Measurements from ENCODE around the gene LYPD1. TPM values are rescaled to one million over a fixed set of nuclear protein-coding genes. Genes with fewer than 3 reads are reported as not detected.
"Not testable (repeated sequence)": the region's sequence is repeated elsewhere in the genome, so short reads cannot be mapped to it uniquely, and the experiment has no call there.

Gene LYPD1
- total RNA-seq: 0.36 TPM

- DNase-seq (ENCODE audit: low spot score): no peak
Observed at GRCh38 chr2:132669908-132670495, at the start of gene LYPD1. Gene LYPD1 (minus strand): TSS chr2:132670205. CDS start chr2:132669932, 273 bp downstream.

- DNase-seq (ENCODE audit: low spot score): no peak
Observed at GRCh38 chr2:132719480-132719879, 49.5 kb upstream of the LYPD1 start.

GRCh38 chr2:132716954-132717353 lies 46.9 kb upstream of the LYPD1 start:
- no peak for DNase-seq (ENCODE audit: low spot score)

GRCh38 chr2:132715386-132716351 lies 45.7 kb upstream of the LYPD1 start:
- no peak for DNase-seq (ENCODE audit: low spot score)

GRCh38 chr2:132703396-132703795 lies 33.4 kb upstream of the LYPD1 start:
- no peak for DNase-seq (ENCODE audit: low spot score)

- no peak for DNase-seq (ENCODE audit: low spot score)
Observed at GRCh38 chr2:132701810-132702209, 31.8 kb upstream of the LYPD1 start.

- DNase-seq (ENCODE audit: low spot score): not testable (repeated sequence)
Observed at GRCh38 chr2:132699802-132700201, 29.8 kb upstream of the LYPD1 start.

- not testable (repeated sequence) for DNase-seq (ENCODE audit: low spot score)
Observed at GRCh38 chr2:132698347-132698746, 28.3 kb upstream of the LYPD1 start.

- no peak for DNase-seq (ENCODE audit: low spot score)
Observed at GRCh38 chr2:132697556-132698205, 27.7 kb upstream of the LYPD1 start.

GRCh38 chr2:132692816-132693215 lies 22.8 kb upstream of the LYPD1 start:
- no peak for DNase-seq (ENCODE audit: low spot score)

- no peak for DNase-seq (ENCODE audit: low spot score)
Observed at GRCh38 chr2:132691556-132691955, 21.6 kb upstream of the LYPD1 start.

- no peak for DNase-seq (ENCODE audit: low spot score)
Observed at GRCh38 chr2:132690664-132691303, 20.8 kb upstream of the LYPD1 start.

- DNase-seq (ENCODE audit: low spot score): no peak
Observed at GRCh38 chr2:132681766-132682165, 11.8 kb upstream of the LYPD1 start.

GRCh38 chr2:132680544-132680943 lies 10.5 kb upstream of the LYPD1 start:
- no peak for DNase-seq (ENCODE audit: low spot score)

GRCh38 chr2:132678483-132678882 lies 8.5 kb upstream of the LYPD1 start:
- DNase-seq (ENCODE audit: low spot score): no peak

- no peak for DNase-seq (ENCODE audit: low spot score)
Observed at GRCh38 chr2:132677661-132678060, 7.7 kb upstream of the LYPD1 start.

GRCh38 chr2:132676999-132677398 lies 7.0 kb upstream of the LYPD1 start:
- DNase-seq (ENCODE audit: low spot score): no peak

GRCh38 chr2:132671151-132671835 lies 1.3 kb upstream of the LYPD1 start:
- no peak for DNase-seq (ENCODE audit: low spot score)

GRCh38 chr2:132670496-132671150 lies 618 bp upstream of the LYPD1 start:
- DNase-seq (ENCODE audit: low spot score): no peak

- no peak for DNase-seq (ENCODE audit: low spot score)
Observed at GRCh38 chr2:132668987-132669907, 758 bp downstream of the LYPD1 start.
